NCI-H1436 treated with DMSO at 0.1 percent for 48 hours (cell line): Measurements from ENCODE around the gene ZNF398.

Experiments used
- DNase-seq: peaks from one replicate; lab custom pipeline; 2025; lab: John Stamatoyannopoulos, UW

ZNF398 gene

DNA sequence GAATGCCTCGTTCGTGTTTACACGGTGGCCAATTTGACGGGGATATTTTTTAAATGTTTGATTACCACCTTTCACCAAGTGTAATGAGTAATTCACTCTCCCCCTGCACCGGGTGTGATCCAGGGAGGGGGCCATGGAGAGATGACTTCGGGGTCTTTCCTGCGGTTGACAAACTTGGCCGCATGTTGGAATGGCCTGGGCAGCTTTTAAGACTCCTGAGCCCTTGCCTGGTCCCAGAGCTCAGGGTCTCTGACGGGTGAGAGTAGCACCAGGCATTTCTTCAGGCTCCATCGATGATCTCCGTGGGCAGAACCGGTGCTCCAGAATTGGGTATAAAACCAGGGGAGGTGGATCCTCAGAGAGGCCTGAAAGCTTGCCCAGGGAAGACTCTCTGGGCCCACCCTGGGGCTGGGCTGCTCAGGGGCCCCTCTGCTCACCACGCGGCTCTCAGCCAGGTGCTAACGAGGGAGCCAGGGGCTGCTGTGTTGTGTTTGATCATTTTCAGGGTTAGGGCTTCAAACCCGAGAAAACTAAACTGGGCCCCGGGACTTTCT lies 49.0 kb downstream of the ZNF398 start:
- DNase-seq, result no peak

DNA sequence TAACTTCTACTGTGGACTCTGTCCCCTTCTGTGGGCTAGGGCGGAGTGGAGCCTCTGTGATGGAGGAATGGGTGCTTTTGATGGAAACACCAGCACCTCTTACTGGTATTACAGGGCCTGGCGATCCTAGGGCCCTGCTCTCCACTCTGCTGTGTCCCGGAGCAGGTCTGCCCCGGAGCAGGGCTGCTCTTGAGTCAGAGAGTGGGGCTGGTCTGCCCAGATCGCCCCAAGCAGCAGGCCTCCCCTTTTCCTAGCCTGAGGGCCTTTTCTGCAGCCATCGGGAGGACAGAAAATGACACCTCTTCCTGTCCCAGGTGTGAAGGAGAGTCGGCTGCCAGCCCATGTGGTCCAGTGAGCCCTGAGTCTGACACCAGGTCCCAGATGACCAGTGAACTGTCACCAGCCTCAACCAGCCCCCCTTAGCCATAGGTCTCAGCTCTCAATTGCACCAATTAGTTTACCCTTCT lies 49.5 kb downstream of the ZNF398 start:
- no peak for DNase-seq

DNA sequence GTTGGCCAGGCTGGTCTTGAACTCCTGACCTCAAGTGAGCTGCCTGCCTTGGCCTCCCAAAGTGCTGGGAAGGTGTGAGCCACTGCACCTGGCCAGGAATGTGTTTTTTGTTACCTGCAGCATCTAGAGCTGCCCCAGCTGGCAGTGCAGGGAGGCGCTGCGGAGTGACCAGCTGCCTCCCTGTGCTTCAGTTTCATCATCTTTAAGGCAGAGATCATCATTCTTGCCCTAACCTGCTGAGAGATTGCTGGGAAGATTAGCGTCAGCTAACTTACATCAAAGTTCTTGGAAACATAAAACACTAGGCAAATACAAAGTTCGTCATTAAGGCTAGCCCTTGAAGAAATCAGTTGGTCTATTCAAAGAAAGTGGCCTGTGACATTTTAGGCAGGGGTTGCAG lies 50.4 kb downstream of the ZNF398 start:
- no peak for DNase-seq

DNA sequence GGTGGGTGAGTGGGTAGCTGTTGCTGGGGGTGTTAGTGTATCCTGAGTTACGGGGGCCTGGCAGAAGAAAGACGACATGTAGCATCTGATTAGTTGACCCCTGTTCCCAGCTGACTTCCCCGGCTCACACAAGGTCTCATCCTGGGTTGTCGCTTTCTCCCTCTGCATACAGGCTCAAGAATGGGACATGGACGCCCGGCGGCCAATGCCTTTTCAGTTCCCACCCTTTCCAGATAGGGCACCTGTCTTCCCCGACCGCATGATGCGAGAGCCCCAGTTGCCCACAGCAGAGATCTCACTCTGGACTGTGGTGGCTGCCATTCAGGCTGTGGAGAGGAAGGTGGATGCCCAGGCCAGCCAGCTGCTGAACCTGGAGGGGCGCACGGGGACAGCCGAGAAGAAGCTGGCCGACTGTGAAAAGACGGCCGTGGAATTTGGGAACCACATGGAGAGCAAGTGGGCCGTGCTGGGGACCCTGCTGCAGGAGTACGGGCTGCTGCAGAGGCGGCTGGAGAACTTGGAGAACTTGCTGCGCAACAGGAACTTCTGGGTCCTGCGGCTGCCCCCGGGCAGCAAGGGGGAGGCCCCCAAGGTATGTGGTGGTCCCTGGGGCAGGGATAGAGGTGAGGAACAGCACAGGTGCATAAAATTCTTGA lies 51.0 kb downstream of the ZNF398 start:
- no peak for DNase-seq

DNA sequence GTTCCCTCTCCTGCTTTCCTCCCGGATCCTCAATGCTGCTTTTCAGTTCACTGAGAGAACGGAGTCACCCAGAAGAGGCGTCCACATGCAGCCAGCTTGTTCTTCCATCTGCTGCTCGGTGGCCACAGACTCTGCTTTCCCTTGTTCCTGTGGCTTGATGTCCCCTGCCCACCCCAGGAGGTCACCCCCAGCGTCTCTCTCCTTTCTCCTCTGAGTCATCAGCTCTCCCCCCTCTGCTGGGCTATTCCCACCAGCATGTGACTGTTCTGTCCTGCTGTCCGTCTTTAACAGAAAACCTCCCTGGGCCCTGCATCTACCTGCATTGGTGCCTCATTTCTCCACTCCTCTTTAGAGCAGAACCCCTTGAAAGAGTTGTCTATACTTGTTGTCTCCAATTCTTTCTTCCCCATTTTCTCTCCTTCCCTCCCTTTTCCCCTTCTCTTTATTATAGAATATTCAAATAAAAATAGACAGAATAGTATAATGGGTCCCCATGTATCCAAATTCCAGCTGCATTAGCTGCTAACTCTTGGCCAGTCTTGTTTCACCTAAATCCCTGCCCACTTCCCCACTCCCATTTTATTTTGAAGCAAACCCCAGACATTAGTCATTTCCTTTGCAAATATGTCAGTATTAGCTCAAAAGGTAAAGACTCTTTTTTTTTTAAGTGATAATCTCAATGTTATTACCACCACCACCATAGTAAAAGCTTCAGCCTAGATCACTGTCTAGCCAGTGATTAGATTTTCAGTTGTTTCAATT lies 52.2 kb downstream of the ZNF398 start:
- no peak for DNase-seq

DNA sequence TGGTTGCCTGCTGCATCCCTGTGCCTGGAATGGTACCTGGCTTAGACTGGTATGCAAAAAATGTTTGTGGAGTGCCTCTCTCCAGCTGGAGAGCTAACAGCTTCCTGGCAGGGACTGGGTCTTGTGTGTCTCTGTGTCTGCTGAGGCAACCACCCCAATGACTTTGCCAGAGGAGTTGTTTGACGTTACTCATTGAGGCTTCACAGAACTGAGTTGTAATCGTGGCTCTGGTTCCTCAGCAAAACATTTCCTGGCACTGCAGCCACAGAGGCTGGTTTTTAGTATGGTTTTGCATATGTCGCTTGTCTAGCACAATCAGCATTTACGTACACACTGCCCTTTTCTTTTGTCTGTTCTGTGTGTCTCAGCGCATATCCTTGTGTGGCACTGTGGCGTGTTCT lies 55.6 kb downstream of the ZNF398 start:
- no peak for DNase-seq

DNA sequence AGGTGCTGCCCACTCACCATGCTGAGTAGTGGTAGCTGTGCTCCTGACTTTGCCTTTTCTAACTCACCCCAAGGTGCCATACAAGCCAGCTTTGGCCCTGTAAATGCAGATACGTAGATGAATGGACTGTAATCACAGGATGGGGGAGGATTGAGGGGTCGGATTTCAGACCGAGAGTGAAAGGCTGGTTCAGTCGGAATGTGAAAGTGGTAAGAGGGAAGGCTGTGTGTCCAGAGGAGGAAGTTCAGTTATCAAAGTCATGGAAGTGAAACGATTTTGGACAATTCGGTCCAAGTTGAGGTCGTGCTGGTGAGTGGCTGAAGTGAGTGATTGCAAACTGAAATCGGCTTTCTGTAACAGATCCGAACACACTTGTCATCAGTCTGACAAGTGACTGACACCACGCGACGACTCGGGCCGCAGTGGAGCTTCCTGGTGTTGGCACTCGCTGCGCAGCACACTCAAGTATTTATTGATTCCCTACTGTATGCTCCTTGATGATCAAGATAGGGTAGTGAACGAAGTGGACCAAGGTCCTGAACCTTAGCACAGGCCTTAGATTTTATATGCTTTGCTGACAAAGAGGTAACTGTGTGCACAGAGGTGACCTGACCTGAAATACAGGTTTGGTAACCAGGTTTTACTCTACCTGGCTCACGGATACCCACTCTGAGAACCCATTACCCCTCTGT lies 58.6 kb downstream of the ZNF398 start:
- no peak for DNase-seq

DNA sequence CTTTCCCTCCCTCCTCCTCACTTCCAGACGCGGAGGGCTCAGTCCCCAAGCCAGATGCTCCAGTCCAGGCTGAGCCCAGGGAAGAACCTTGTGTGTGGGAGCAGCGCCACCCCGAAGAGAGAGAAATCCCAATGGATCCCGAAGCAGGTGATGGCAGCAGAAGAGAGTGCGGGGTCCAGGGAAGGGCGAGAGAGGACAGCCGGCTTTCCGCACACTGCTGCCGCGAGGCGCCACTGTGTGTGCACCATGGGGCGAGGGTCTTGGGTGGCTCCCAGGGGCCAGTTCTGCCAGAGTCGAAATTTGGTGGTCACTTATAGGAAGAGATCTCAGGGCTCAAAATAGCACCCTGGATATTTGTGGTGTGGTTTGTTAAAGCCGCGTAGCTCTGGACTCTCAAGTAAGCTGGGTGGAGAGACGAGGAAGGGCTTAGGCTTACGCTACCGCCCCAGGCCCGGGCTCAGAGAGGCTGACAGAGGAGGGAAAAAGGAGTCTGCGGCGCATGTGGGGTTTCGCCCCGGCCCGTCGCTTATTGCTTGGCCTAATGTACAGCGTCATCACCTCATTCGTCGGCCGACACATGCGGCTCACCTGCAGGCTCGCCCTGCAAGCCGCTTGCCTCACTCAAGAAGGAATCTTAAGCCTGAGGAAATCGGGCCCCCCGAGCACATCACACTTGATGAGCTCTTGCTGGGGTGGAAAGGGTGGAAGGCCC lies 60.2 kb downstream of the ZNF398 start:
- no peak for DNase-seq

DNA sequence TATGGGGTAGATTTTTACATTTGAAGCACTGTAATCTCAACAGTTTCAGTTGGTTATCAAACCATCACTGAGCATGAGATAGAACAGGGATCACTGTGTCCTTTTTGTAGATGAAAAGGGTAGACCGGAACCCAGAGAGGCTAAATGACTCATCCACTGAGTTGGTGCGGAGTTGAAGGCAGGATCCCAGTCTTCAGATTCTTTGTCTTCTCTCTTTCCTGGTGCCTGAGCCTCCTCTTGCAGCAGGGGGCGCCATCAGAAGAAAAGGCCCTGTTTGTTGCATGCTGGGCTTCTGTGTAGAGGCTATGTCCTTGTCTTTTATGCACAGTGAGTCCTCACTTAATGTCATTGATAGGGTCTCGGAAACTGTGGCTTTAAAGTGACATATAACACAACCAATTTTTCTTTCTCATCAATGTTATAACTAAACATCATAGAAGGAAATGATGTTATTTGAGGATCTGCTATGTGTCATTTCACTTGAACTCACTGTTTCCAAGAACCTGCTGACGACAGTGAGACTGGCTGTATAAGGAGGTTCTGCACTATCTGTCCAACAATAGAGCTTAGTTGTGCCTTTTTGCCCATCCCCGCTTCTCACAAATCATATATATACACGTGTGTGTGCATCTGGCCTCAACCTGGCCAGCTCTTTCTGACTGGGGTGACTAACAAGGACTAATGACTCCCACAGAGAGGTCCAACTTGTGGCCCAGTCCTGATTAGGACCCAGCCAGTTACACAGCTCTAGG lies 62.4 kb downstream of the ZNF398 start:
- DNase-seq, result no peak

DNA sequence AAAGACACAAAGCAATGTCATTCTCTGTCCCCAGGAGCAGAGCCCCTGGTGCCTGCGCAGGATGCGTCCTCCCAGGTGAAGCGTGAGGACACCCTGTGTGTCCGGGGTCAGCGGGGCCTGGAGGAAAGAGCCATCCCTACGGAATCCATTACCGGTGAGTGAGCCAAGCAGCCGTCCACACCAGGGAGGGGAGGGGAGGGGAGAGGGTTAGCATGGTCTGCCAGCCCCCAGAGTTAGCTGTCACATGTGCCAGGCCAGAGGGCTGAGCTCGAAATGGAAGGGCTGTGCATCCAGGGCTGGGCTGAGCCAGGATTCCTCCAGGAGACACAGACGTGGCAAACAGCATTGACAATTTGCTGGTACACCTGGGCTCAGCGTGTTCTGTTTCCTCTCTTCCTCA lies 63.3 kb downstream of the ZNF398 start:
- no peak for DNase-seq

DNA sequence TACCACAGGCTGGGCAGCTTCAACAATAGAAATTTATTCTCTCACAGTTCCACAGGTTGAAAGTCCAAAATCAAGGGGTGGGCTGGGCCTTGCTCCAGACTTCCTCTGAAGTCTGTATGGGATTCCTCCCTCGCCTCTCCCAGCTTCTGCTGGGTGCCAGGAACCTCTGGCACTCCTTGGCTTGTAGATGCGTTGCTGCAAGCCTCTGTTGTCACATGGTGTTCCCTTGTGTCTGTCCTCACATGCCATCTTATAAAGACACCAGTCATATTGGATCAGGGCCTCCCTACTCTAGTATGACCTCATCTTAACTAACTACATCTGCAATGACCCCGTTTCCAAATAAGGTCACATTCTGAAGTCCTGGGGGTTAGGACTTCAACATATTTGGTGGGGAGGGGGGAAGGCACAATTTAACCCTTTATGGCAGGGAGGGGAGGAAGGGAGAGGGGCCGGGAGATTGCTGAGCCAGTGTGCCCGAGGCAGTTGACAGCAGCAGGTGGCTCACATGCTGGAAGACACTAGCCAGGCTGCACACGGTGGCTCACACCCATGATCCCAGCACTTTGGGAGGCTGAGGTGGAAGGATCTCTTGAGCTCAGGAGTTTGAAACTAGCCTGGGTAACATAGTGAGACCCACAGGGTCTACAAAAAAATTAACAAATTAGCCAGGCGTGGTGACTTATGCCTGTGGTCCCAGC lies 66.9 kb downstream of the ZNF398 start:
- no peak for DNase-seq

DNA sequence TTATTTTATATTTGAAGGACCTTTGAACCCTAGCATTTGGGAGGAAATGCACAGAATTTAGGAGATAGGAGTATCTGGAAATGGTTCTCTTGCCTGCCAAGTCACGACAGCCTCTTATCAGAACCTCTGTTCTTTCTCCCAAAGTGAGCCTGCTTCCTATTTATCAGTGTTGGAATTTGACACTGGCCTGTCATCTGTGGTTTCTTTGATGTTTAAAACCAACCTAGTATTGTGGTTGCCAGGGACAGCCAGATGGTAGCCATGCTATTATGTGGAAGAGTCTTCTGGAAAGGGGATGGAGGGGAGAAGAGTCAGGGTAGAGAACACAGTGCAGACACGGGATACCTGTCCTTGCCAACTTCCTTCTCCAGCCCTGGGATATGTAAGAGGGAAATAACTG lies 69.1 kb downstream of the ZNF398 start:
- DNase-seq, result no peak

DNA sequence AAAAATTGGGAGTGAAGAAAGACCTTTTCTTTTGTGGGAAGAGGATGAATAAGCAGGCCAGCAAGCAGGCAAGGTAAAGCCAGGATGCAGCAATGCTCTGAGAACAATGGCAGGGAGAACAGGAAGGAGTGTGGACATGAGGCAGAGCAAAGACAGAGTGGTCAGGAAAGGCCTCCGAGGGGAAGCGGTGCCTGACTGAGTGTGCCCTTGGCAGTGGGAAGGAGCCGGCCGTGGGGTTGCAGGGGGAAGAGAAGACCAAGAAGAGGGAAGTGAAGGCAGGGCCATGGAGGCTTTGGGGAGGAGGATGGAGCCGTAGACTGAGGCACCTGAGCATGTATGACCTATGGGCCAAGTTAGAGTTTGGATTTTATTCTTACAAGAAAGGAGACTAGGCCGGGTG lies 70.3 kb downstream of the ZNF398 start:
- DNase-seq, result no peak

DNA sequence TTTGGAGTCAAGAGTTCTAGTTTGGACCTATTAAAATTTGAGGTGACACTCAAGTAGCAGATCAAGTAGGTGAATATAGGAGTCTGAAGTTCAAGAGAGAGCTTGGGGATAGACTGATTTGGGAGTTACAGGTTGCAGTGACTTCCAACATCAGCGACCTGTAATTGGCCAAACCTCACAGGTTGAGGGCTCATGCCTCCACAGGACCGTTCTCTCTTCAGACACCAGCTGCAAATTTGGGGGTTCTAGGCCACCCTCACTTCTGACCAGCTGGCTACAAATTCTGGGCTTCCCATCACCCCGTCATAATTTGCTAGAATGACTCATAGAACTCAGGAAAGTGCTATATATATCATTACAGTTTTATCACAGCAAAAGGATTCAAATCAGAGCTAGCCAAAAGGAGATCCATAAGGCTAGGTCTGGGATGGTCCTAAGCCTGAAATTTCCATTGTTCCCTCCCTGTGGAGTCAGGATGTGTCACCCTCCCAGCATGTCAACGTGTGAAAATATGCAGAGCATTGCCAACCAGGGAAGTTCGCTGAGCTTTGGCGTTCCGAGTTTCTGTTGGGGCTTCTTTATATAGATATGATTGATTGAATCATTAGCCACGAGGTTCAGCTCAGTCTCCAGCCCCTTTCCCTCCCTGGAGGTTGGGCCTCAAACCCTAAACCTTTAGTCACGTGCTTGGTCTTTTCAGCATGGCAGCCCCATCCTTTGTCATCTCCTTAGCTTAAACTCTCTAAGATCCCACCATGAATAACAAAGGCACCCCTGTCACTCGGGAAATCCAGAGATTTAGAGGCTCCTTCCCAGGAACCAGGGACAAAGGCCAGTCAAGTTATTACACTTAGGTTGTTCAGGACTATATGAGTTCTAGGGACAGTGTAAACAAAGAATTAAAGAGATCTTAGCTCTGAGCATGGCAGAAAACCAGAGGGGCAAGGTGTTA lies 71.5 kb downstream of the ZNF398 start:
- no peak for DNase-seq

DNA sequence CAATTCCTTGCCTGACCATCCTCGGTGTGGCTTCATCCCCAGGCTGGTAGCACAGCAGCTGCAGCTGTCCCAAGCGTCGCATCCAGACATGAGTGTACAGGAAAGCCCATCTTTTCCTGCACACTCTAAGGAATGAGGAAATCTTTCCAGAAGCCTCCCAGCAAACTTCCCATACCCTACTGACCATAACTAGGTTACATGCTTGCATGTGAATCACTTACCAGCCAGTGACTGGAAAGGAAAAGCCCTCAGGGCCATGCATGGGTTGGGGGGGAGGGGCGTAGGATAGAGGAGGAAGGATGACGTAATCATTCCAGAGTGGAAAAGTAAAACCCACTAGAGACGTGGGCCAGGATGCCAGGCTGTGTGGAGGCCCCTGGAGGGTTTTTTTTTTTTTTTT lies 73.3 kb downstream of the ZNF398 start:
- no peak for DNase-seq

DNA sequence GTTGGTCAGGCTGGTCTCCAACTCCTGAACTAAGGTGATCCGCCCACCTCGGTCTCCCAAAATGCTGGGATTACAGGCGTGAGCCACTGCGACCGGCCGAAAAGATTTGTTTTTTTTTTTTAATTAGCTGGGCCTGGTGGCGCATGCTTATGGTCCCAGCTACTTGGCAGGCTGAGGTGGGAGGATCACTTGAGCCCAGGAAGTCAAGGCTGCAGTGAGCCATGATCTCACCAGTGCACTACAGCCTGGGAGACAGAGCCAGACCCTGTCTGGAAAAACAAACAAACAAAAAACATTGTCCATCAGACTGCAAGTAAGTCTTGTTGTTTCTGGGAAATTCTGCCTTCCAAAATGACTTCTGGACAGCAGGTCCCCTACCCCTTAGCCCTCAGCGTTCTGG lies 75.9 kb downstream of the ZNF398 start:
- no peak for DNase-seq

DNA sequence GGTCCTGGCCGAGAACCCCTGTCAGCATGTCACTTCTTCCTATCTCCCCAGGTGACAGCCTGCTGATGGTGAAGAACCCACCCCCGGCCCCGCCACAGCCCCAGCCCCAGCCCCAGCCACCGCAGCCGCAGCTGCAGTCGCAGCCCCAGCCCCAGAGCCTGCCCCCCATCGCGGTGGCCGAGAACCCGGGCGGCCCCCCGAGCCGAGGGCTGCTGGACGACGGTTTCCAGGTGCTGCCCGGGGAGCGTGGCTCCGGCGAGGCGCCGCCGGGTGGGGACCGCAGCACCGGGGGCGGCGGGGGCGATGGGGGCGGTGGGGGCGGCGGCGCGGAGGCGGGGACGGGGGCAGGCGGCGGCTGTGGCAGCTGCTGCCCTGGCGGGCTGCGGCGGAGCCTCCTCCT lies 76.5 kb downstream of the ZNF398 start:
- no peak for DNase-seq

DNA sequence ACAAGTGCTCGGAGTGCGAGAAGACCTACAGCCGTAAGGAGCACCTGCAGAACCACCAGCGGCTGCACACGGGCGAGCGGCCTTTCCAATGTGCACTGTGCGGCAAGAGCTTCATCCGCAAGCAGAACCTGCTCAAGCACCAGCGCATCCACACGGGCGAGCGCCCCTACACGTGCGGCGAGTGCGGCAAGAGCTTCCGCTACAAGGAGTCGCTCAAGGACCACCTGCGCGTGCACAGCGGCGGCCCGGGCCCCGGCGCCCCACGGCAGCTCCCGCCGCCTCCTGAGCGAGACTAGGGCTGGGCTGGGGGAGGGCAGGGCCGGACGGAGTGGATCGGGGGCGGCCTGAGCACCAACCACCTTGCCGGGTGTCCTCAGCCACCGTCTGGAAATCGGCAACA lies 77.1 kb downstream of the ZNF398 start:
- no peak for DNase-seq

DNA sequence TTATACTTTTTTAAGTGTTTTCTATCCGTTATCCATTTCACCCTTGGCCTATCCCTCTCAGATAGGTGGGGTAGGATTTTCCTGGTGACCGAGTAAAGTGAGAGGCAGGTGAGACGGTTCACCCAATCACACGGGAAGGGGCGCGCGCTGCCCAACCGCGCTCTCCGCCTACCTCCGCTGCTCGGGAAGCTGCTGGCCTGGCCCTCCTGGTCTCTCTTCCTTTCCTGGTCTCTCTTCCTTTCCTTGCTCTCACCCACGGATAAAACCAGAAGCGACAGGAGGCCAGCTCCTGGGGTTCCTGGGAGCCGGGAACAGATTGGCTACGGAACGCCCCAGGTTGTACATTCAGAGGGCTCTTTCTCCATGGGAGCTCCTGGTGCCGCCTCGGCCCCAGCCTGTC lies 77.9 kb downstream of the ZNF398 start:
- DNase-seq, result no peak

DNA sequence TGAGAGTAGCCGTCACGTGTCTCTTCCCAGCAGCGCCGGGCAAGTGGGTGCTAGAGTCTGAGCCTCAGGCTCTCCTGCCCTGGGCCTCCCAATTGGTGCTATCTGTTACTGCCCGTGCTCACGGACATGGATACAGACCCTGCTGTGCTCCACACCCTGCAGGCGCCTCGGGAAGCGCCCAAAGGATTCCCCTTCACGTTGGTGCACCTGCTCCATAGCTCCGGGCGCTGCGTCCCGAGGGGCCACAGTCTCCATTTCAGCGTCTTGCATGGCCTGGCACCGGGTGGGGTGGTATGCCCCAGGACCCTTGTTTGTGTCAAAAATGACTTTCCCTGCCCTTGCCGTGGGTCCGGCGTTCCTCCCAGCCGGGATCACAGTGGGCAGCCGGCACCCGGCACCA lies 78.4 kb downstream of the ZNF398 start:
- no peak for DNase-seq
